Measurements from ENCODE around the gene HSPG2.

Gene HSPG2

DNA sequence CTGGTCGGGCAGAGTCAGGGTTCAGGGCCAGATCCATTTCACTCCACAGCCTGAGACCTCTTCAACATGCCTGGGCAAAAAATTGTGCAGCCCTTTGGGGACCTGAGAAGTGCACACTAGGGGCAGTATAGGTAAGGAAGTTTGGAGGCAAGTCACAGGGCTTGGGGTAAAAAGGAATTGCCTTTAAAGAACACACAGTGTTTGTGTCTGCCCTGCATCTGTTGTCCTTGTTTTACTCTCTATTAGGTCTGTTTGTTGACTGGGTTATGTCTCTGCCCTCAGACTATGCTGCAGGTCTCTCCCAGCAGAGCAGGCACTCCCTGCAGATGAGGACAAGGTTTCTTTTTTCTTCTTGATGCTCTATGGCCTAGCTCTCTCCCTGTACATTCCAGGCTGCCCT lies 103.0 kb downstream of the HSPG2 start:
- H3K4me3 ChIP-seq (ENCODE audit: low read depth, low read length) = no peak overlapping the region
- no peak for DNase-seq (ENCODE audit: low read depth)
- TF ChIP-seq, protein P1, sequence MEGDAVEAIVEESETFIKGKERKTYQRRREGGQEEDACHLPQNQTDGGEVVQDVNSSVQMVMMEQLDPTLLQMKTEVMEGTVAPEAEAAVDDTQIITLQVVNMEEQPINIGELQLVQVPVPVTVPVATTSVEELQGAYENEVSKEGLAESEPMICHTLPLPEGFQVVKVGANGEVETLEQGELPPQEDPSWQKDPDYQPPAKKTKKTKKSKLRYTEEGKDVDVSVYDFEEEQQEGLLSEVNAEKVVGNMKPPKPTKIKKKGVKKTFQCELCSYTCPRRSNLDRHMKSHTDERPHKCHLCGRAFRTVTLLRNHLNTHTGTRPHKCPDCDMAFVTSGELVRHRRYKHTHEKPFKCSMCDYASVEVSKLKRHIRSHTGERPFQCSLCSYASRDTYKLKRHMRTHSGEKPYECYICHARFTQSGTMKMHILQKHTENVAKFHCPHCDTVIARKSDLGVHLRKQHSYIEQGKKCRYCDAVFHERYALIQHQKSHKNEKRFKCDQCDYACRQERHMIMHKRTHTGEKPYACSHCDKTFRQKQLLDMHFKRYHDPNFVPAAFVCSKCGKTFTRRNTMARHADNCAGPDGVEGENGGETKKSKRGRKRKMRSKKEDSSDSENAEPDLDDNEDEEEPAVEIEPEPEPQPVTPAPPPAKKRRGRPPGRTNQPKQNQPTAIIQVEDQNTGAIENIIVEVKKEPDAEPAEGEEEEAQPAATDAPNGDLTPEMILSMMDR (IDR thresholded peaks at IDR 0.05; ENCODE audit: low read depth, low read length, missing control alignments) = peak; percentile 2
- in situ Hi-C loops (cut with HindIII; ENCODE audit: low sequenced_read_pairs) = no loop called here

- H3K4me3 ChIP-seq (ENCODE audit: low read depth, low read length) = no peak overlapping the region
- DNase-seq (ENCODE audit: low read depth) = no peak
- TF ChIP-seq, protein P1 (IDR thresholded peaks at IDR 0.05; ENCODE audit: low read depth, low read length, missing control alignments) = no peak
- in situ Hi-C loops (cut with HindIII; ENCODE audit: low sequenced_read_pairs) = no loop called here
Measured at GRCh38 chr1:21833392-21833976, 103.6 kb downstream of the HSPG2 start.

DNA sequence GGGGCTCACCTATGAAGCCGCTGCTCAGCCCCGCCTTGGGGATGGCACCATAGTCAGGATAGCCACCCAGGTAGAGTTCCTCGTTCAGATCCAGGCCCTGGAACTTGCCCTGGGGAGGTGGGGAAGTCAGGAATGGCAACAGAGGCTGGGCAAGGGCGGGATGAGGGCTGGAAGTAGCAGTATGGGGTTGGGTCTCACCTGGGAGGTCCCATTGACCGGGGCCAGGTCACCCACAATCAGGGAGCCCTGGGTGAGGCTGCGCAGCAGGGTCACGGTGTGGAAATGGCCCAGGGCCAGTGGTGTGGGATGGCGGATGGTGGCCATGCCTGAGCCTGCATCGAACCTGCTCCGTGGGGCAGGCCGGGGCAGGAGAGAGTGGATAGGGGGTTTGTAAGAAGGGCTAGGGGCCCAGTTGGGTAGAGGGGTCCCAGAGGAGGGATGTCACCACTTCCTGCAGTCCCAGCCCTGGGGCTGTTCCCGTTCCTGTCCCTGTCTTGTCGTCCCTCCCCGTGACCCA lies 105.6 kb downstream of the HSPG2 start:
- no peak overlapping the region for H3K4me3 ChIP-seq (ENCODE audit: low read depth, low read length)
- DNase-seq (ENCODE audit: low read depth) = no peak
- in situ Hi-C loops (cut with HindIII; ENCODE audit: low sequenced_read_pairs) = no loop called here
- TF ChIP-seq, protein P1 (IDR thresholded peaks at IDR 0.05; ENCODE audit: low read depth, low read length, missing control alignments) = no peak

GRCh38 chr1:21830792-21831453 lies 106.2 kb downstream of the HSPG2 start:
- TF ChIP-seq, protein P1 (IDR thresholded peaks at IDR 0.05; ENCODE audit: low read depth, low read length, missing control alignments) = no peak
- H3K4me3 ChIP-seq (ENCODE audit: low read depth, low read length) = no peak overlapping the region
- in situ Hi-C loops (cut with HindIII; ENCODE audit: low sequenced_read_pairs) = no loop called here
- no peak for DNase-seq (ENCODE audit: low read depth)

GRCh38 chr1:21829294-21829693 lies 107.8 kb downstream of the HSPG2 start:
- in situ Hi-C loops (cut with HindIII; ENCODE audit: low sequenced_read_pairs) = no loop called here
- TF ChIP-seq, protein P1 (IDR thresholded peaks at IDR 0.05; ENCODE audit: low read depth, low read length, missing control alignments) = no peak
- H3K4me3 ChIP-seq (ENCODE audit: low read depth, low read length) = no peak overlapping the region

DNA sequence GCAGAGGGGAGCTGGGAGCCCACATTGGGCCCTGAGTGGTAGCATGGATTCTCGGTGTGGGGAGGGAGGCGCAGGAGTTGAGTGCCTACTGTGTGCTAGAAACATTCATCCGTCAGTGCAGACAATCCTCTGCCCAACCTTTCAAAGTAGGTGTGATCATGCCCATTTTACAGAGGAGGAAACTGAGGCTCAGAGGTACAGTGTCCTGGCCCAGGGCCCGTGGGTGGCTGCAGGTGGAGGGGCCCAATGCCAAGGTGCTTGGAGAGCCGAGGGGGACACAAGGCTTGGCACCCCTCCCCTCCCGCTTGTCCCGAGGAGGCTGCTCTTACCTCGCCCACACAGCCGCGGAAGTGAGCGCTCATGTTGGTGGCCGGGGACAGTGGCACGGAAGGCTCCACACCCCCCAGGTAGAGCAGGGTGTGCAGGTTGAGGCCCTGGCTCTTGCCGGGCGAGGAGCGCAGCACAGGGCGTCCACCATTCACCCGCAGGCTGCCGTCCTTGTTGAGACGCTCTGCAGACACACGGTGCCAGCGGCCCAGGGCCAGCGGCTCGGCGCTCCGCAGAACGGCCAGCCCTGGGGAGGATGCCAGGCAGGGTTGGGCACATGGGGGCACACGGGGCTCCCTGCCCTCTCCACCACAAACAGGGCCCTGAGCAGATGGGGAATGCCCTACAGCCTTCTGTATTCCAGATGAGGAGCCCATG lies 108.5 kb downstream of the HSPG2 start:
- in situ Hi-C loops (cut with HindIII; ENCODE audit: low sequenced_read_pairs) = no loop called here
- H3K4me3 ChIP-seq (ENCODE audit: low read depth, low read length) = no peak overlapping the region
- DNase-seq (ENCODE audit: low read depth) = no peak
- TF ChIP-seq, protein P1 (IDR thresholded peaks at IDR 0.05; ENCODE audit: low read depth, low read length, missing control alignments) = no peak

More at GRCh38 chr1:21829294-21829693, 107.8 kb downstream of the HSPG2 start:
- no peak for DNase-seq (ENCODE audit: low read depth)

Measured in astrocyte of the cerebellum (primary cell).